Esophagus muscularis mucosa (tissue), 4 donors: Measurements from ENCODE around the gene MAFG. TPM values are rescaled to one million over a fixed set of nuclear protein-coding genes. Genes with fewer than 3 reads are reported as not detected.

Experiments
- DNase-seq: peaks from one replicate; pipeline ENCODE4 v3.0.0-alpha.2; 2017; ENCODE audit errors: extremely low spot score
- H3K27ac ChIP-seq, 4 donors: fragments of 200-600 bp; sonication (generic); replicated peaks in 1 of 4; 1 replicate in 3 of 4; 2 replicates in 1 of 4; pipeline ENCODE4 v1.5.1; 2016 to 2019; ENCODE audit warnings: mild to moderate bottlenecking in 1 of 4
- H3K27me3 ChIP-seq, 4 donors: fragments of 200-600 bp; sonication (generic); one replicate each; pipeline versions ENCODE4 v1.5.1 to v1.6.0; 2016 to 2019
- H3K36me3 ChIP-seq, 4 donors: fragments of 200-600 bp; sonication (generic); one replicate each; pipeline ENCODE4 v1.5.1; 2016 to 2019
- H3K4me1 ChIP-seq, 4 donors: fragments of 200-600 bp; sonication (generic); one replicate each; pipeline ENCODE4 v1.5.1; 2016 to 2019
- H3K4me3 ChIP-seq, 4 donors: fragments of 200-600 bp; sonication (generic); 1 replicate in 2 of 4; 2 replicates in 2 of 4; pipeline ENCODE4 v1.5.1; 2016 to 2019; ENCODE audit warnings: mild to moderate bottlenecking in 4 of 4, moderate library complexity in 1 of 4
- H3K9me3 ChIP-seq, 4 donors: fragments of 200-600 bp; sonication (generic); 1 replicate in 3 of 4; 2 replicates in 1 of 4; pipeline ENCODE4 v1.5.1; 2016 to 2019
- EP300 ChIP-seq: sonication (generic); formaldehyde crosslinking; IDR thresholded peaks from one replicate; pipeline ENCODE4 v1.6.1; 2017; ENCODE audit warnings: antibody characterized with exemption
- POLR2A ChIP-seq: fragments of 450-650 bp; IDR thresholded peaks from one replicate; pipeline ENCODE4 v1.6.1; 2017; ENCODE audit warnings: antibody characterized with exemption, moderate library complexity, mild to moderate bottlenecking, low read depth
- POLR2AphosphoS5 ChIP-seq, 2 donors: sonication (generic); formaldehyde crosslinking; IDR thresholded peaks; one replicate each; pipeline ENCODE4 v1.6.1; 2017; ENCODE audit warnings: antibody characterized with exemption in 2 of 2
- WGBS: methylation state at CpG from one replicate; pipeline ENCODE4 v1.1.5; 2018; 5-methylcytosine and 5-hydroxymethylcytosine counted together
- intact Hi-C: fragments of 100-400 bp; cut with DNase I; formaldehyde crosslinking; loops from one replicate; pipeline ENCODE4 v1.15.1; 2023
- total RNA-seq, 4 donors: library from RNA; depleted of rRNA; stranded (reverse); fragments of >200 nt; gene quantifications; one replicate each; pipeline versions ENCODE4 v1.1.0 to v1.2.1, GENCODE V29; 2016
- TF ChIP-seq, protein P1 (sequence below), 3 experiments: fragments of 200-600 bp in 2 of 3; fragments of 450-650 bp in 1 of 3; sonication (generic) in 2 of 3; IDR thresholded peaks; one replicate each; pipeline ENCODE4 v1.5.1; 2017 to 2019; ENCODE audit warnings: antibody characterized with exemption in 3 of 3, mild to moderate bottlenecking in 2 of 3, moderate library complexity in 1 of 3

The MAFG gene
- total RNA-seq, 4 donors from 2014 or later: 23.7 to 41.7 (median 33.6) TPM

DNA sequence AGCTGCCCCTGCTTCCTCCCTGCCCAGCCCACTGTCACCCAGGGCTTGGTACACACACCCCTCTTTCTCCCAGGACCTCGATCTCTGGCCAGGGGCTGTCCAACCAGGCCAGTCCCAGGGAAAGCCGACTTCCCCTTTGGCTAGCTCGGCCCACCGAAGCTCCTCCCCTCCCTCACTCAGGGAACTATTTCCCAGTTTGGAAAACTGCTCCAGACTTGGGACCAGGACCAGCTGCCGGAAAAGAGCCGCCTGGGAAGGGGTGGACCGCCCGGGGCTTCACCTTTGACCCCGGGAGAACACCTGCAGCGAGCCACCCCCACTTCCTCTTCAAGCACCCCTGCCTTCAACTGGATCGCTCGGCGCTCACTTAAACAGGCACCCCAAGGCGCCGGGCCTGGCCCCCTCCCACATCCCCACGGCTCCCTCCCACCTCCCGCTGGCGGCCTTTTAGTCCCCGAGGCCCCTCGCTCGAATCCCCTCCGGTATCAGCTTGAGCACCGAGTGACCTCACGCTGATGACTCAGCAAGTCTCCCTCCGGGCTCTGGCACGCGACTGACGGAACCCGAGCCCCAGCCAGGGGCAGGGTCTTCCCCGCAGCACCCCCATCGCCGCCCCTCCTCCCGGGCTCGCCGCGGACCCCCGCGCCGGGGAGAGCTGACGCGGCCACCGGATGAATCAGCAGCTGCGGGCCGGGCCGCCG is 934 bp downstream of the MAFG start:
- TF ChIP-seq EP300 (no peak), POLR2AphosphoS5 (IDR thresholded peaks at IDR 0.05) (peak; percentile 73 to 75)

DNA sequence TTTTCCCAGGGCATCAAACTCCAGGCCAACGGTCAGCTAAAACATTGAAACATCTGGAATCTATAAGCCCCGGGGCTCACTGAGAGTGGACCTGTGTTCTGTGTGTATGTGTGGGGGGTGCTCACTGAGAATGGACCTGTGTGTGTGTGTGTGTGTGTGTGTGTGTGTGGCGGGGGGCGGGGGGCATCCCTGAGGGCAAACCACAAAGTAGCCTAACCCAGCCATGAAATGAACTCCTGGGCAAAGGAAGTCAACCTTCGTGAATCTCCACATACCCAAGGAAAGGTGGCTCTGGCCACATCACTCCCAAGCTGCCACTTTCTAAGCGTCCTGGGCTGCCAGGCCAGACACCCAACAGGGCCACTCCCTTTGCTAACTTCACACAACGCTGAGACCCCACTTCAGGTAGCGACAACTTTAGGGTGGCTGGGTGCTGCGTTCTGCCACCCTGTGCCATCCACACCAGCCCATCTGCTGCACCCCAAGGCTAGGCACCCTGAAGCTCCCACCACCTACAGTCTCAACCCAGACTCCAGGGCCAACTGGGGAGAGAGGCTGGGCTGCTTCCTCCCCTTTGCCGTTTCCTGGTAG is 1.6 kb downstream of the MAFG start:
- no peaks in the 10 kb centered on the region for H3K9me3 ChIP-seq
- H3K27ac ChIP-seq: peak overlapping the region; percentile 91 to 98 (median 95)
- TF ChIP-seq, protein P1, sequence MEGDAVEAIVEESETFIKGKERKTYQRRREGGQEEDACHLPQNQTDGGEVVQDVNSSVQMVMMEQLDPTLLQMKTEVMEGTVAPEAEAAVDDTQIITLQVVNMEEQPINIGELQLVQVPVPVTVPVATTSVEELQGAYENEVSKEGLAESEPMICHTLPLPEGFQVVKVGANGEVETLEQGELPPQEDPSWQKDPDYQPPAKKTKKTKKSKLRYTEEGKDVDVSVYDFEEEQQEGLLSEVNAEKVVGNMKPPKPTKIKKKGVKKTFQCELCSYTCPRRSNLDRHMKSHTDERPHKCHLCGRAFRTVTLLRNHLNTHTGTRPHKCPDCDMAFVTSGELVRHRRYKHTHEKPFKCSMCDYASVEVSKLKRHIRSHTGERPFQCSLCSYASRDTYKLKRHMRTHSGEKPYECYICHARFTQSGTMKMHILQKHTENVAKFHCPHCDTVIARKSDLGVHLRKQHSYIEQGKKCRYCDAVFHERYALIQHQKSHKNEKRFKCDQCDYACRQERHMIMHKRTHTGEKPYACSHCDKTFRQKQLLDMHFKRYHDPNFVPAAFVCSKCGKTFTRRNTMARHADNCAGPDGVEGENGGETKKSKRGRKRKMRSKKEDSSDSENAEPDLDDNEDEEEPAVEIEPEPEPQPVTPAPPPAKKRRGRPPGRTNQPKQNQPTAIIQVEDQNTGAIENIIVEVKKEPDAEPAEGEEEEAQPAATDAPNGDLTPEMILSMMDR (IDR thresholded peaks at IDR 0.05): no peak
- TF ChIP-seq POLR2AphosphoS5 (IDR thresholded peaks at IDR 0.05) (no peak), EP300 (no peak), POLR2A (no peak)
- peaks cover 8 to 20% (median 15%) of the 10 kb centered on the region in 4 donors for H3K36me3 ChIP-seq
- intact Hi-C loops: no loop called here
- peak overlapping the region; percentile 80 to 99 (median 84) for H3K4me3 ChIP-seq
- no peak for DNase-seq
- peaks cover 0 to 11% (median 1%) of the 10 kb centered on the region in 4 donors for H3K27me3 ChIP-seq
- 64% methylated on average over 10 of the region's 10 CpGs for WGBS
- H3K4me1 ChIP-seq: peaks cover 50 to 71% (median 69%) of the 10 kb centered on the region in 4 donors

More for the DNA sequence above, 934 bp downstream of the MAFG start:
- peaks cover 50 to 67% (median 64%) of the 10 kb centered on the region in 4 donors for H3K4me1 ChIP-seq
- H3K9me3 ChIP-seq: no peaks in the 10 kb centered on the region
- H3K4me3 ChIP-seq: peak overlapping the region; percentile 80 to 99 (median 84)
- peak overlapping the region; percentile 91 to 98 (median 95) for H3K27ac ChIP-seq
- H3K36me3 ChIP-seq: peaks cover 8 to 14% (median 13%) of the 10 kb centered on the region in 4 donors
- intact Hi-C loops: no loop called here
- H3K27me3 ChIP-seq: peaks cover 0 to 16% (median 1%) of the 10 kb centered on the region in 4 donors
- WGBS: 0% methylated on average over 28 of the region's 46 CpGs
- DNase-seq: peak; percentile 95

DNA sequence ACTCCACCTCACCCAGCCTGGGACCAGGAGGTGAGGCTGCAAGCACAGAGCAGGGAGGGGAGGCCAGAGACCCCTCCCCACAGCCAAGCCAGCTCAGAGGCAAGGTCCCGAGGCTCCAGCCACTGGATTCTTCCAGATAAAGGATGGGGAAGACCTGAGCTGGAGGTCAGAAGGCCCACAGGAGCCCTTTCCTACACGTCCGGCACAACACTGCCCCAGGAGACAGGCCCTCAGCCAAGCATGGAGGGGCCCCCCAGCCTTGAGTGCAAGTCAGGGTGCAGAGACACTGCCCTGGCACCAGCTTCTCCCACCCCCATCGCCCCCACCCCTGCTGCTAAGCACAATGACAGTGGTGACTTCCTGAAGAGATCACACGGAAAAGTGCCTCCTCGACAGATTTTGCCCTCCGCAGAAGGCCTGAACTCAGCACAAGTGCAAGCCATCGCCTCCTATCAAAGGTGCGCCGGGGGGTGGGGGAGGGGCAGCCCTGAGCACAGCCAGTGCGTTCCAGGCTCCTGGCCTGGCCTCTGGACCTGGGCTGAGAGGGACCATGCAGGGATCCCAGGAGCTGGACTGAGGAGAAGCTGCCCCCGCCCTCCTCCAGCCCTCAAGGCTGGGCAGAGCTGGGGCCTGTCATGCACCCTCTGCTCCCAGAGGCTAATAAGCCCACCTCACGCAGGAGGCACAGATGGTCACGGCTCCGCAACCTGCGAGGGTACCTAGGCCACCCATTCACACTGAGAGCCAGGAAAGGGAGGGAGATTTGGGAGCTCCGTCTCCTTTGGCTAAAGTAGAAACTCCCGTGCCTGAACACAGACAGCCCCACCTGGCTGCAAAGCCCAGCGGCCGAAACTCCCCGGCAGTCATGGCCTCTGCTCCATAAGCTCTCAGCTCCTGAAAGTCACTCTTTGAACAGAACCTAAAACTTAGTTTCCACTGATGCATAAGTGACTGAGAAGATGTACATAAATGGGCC is 2.7 kb downstream of the MAFG start:
- Histone ChIP-seq H3K36me3 (peaks cover 8 to 30% (median 26%) of the 10 kb centered on the region in 4 donors), H3K4me1 (peaks cover 50 to 82% (median 78%) of the 10 kb centered on the region in 4 donors), H3K27ac (peak overlapping the region; percentile 38 to 98 (median 86)), H3K9me3 (no peaks in the 10 kb centered on the region), H3K4me3 (peak overlapping the region in 3 of 4 donors; percentile 12 to 36 (median 24)), H3K27me3 (peaks cover 0 to 11% (median 1%) of the 10 kb centered on the region in 4 donors)
- TF ChIP-seq POLR2A (no peak), POLR2AphosphoS5 (IDR thresholded peaks at IDR 0.05) (no peak), EP300 (no peak)
- TF ChIP-seq, protein P1 (IDR thresholded peaks at IDR 0.05): no peak
- intact Hi-C loops: no loop called here
- no peak for DNase-seq
- 32% methylated on average over 4 of the region's 21 CpGs for WGBS

DNA sequence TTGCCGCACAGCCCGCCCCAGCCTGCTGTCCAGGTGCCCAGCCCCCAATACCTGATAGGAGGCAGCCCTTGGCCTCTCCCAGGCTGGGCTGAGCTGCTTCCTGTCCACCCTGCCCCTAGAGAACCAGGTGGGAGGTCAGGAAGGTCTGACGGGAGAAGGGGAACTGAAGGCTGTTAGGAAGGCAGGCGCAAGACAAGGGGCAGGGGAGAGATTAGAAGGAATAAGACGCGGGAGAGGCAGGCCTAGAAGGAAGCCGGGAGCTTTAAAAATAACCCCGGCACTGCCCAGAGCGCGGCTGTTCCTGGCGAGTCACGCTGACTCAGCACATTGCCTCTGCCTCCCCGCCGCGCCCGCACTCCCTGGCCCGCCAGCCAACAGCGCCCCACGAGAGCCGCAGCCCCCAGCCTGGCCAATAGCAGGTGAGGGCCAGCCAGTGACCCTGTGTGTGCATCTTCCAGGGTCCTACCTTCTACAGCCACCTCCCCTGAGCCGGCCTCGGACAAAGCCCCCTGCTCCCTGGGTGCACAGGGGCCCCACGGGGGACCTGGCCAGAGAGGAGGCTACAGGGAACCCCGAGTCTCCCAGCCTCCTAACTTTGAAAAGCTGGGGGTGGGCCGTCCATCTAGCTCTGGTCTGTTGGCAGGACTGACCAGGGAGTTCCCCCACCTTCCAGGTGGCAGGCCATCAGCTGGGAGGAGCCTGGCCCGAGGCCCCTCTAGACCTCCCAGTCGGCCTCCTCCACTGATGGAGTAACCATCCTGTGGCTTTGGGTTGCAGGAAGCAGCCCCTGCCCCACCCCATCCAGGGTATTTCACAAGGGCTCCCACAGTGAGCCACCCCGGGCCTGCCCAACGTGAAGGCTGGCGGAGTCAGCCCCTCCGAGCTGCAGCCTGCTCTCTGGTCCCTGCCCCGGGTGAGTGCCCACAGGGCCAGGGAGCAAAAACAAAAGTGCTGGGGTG is 4.0 kb downstream of the MAFG start:
- peak overlapping the region; percentile 54 to 98 (median 86) for H3K27ac ChIP-seq
- intact Hi-C loops: no loop called here
- no peak for DNase-seq
- TF ChIP-seq POLR2AphosphoS5 (IDR thresholded peaks at IDR 0.05): peak in 1 of 2 donors; percentile 14
- TF ChIP-seq EP300: no peak
- TF ChIP-seq POLR2A: no peak
- TF ChIP-seq, protein P1 (IDR thresholded peaks at IDR 0.05): no peak
- H3K4me1 ChIP-seq: peaks cover 49 to 85% (median 78%) of the 10 kb centered on the region in 4 donors
- peaks cover 0 to 7% (median 1%) of the 10 kb centered on the region in 4 donors for H3K27me3 ChIP-seq
- peak overlapping the region; percentile 36 to 52 (median 43) for H3K4me3 ChIP-seq
- WGBS: 35% methylated on average over 19 of the region's 32 CpGs
- H3K36me3 ChIP-seq: peaks cover 8 to 40% (median 36%) of the 10 kb centered on the region in 4 donors
- H3K9me3 ChIP-seq: no peaks in the 10 kb centered on the region
